Measurements from ENCODE around the gene CENPQ. TPM values are rescaled to one million over a fixed set of nuclear protein-coding genes. Genes with fewer than 3 reads are reported as not detected.

Gene CENPQ, protein sequence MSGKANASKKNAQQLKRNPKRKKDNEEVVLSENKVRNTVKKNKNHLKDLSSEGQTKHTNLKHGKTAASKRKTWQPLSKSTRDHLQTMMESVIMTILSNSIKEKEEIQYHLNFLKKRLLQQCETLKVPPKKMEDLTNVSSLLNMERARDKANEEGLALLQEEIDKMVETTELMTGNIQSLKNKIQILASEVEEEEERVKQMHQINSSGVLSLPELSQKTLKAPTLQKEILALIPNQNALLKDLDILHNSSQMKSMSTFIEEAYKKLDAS
- 3.9 TPM for total RNA-seq

DNA sequence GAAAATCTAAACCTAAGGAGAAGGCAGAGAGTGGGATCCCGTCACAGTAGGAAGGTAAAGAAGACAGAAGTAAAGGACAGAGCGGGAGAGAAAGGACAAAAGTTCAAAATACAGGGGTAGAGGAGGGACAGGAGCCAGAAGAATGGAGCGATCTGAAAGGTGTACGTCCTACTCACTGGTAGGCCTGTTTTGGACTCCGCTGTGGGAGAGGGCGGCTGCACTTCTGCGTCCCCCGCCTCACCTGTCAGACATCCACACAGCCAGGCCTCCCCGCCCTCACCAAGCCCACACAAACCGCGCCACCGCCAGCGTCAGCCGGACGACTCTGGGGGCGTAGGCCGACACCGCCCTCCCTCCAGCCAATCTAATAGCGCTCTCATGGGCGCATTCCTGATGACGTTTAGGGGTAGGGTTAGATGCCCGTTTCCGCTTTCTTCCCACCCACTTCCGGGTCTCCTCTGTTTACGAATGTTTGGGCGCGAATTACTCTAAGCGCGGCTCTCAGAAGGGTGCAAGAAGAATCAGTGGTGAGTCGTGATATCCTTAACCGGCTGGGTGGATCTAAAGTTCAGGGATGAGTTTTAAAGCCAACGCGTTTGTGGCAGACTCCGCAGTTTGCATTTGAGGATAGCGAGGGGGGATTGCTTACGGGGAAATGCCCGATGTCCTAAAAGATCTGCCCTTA lies at the start of gene CENPQ, which contains the start of gene MMUT:
CENPQ (plus strand) TSS at position 444 of the 685 bp plus-strand sequence. CDS start 6,807 bp downstream, outside the sequence.
MMUT (minus strand) TSS at position 327 of the 685 bp plus-strand sequence. CDS start 3,787 bp downstream, outside the sequence.

DNA sequence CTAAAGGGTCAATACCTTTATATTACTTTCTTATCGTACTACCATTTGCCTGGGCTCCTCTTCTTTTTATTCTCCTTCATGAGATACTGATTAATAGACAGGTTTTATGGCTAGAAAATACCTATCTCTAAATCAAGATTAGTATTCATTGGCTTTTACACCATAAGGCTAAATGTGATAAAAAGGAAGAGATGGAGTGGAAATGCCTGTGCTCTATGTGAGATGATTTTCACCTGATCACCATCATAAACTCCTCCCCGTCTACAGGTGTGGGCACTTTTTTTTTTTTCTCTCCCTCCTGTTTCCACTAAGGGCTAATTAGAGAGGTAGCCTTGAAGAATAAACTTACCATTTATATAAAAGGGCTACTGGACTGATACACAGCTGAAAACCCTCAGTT lies 36.5 kb downstream of the CENPQ start, which contains the start of gene GLYATL3:
GLYATL3 (plus strand) TSS at position 301 of the 400 bp plus-strand sequence. CDS start 12,068 bp downstream, outside the sequence.

Other genes with a start within 250 kb of the CENPQ start
- 27.7 TPM for gene MMUT, start 117 bp upstream of the CENPQ start, total RNA-seq
- gene GLYATL3, start 36.6 kb downstream of the CENPQ start, total RNA-seq: not detected
- 0.99 TPM for gene C6orf141, start 87.3 kb downstream of the CENPQ start, total RNA-seq
- gene RHAG, start 173.5 kb downstream of the CENPQ start, total RNA-seq: 6.7 TPM